Glomerular visceral epithelial cell (primary cell): ENCODE data around the gene TESMIN.
A peak's percentile ranks its signal among the peaks of the same experiment; 100 is the strongest.

Source experiments
- DNase-seq: peaks from one replicate; pipeline ENCODE4 v3.0.0-alpha.2; 2016; ENCODE audit errors: extremely low spot score

Gene TESMIN

DNA sequence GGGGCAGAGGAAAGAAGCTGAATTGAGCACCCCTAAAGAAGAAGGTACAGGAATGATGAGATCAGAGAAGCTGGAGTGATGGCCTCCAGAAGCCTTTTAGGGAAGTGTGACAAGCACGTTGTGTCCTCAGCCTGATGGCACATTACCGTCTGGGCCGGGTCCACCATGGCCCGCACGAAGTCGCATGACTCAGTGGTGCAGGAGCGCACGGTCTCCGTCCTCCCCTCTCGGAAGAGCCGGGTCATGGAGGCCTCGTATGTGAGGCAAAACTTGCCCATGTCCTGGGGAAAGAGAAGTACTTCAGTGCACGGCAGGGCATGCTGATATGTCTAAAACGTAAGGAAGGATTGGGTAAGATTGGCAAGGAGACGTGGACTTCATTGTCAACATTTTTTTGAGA is 11.2 kb upstream of the TESMIN start:
- no peak for DNase-seq

DNA sequence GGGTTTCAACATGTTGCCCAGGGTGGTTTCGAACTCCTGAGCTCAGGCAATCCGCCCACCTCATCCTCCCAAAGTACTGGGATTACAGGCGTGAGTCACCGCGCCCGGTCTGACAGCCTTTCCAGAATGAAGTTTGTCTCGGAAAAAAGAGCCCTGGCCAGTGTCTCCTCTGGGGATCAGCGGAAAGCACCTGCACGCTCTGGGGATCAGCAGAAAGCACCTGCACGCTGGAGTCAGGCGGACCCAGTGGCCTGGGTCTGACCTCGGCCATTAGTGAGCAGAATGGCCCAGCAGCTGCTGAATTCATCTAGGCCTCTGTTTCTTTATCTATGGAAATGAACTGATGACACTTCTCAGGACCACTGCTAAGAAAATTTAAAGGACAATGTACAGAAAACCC is 10.5 kb upstream of the TESMIN start:
- DNase-seq, result no peak

DNA sequence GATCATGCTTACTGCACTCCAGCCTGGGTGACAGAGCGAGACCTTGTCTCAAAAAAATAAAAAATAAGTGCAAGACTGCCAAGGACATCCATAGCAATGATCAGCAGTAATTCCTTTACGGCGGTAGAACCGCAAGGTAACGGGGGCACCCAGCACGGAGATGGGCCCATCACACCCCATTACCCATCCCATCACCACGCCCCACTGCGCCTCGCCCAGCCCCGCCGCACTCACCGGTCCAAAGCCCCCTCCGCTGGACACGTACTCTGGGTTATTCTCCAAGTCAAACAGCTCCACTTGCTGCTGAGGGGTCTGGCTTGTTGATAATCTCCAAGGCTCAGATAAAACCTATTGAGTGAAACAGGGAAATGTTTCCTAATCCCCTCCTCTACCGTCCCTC is 8.7 kb upstream of the TESMIN start:
- DNase-seq, result no peak

DNA sequence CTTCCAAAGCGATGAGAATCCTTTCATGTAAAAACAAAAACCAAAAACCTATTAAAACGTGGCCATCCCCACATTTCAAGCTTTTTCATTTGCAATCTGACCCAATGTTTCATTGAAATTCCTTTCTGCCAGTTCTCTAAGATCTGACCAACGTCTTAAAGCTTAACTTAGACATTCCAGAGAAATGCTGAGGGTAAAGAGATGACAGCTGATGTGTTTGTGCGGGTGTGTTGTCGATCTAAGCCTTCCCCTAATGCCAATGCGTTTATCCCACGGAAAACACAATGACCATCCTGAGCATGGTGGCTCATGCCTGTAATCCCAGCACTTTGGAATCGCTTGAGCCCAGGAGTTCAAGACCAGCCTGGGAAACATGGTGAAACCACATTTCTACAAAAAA is 6.4 kb upstream of the TESMIN start:
- no peak for DNase-seq

DNA sequence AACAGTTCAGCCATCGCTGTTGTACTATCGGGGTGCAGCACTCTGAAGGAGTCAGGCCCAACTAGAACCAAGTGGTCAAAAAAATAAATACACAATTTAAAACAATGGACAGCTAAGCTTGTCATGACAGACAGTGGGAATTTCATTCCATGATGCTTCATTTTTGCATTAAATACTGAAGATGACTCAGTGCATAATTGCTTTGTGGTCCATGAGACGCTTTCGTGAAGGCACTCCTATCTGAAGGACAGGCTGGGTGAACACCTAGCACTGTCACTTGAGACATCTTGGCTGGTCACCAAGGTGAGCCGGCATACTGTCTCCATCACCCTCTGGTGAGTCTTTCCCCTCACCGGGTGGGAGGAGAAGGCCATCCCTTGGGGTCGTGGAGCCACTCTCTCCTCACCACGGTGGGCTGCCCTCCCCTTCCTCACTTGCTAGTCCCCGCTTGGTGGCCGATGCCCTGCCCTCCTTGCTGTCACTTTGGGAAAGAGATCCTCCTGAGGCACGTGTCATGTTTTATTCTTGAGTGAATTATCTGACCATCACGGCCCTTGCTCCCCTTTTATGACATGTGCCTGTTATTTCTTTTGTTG is 4.9 kb upstream of the TESMIN start:
- peak; percentile 5 for DNase-seq

DNA sequence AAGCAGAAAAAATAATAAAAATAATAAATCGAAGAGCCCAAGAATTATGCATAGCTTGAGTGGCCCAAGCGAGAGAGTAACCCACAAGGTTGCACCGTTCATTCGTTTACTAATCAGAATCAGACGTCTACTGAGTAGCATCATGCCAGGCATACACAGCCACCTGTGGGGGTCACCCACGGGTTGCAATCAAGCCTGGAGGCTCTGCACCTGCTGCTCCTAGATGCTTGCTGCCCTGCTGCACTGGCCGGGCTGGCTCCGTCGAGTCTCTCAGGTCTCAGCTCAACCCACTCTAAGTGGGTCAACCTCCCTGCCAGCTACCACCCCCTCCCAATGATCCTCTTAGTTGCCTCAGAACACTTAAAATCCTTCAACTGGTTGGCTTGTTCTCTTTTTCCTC is 2.0 kb upstream of the TESMIN start:
- no peak for DNase-seq

DNA sequence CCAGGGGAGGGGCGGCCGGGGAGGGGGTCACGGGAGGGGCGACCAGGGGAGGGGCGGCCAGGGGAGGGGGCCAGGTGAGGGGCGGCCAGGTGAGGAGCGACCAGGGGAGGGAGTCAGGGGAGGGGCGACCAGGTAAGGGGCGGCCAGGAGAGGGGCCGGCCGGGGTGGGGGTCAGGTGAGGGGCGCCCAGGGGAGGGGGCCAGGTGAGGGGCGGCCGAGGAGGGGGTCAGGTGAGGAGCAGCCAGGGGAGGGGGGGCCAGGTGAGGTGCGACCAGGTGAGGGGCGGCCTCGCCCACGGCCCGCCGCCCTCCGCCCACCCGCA is 355 bp downstream of the TESMIN start:
- DNase-seq, result no peak

DNA sequence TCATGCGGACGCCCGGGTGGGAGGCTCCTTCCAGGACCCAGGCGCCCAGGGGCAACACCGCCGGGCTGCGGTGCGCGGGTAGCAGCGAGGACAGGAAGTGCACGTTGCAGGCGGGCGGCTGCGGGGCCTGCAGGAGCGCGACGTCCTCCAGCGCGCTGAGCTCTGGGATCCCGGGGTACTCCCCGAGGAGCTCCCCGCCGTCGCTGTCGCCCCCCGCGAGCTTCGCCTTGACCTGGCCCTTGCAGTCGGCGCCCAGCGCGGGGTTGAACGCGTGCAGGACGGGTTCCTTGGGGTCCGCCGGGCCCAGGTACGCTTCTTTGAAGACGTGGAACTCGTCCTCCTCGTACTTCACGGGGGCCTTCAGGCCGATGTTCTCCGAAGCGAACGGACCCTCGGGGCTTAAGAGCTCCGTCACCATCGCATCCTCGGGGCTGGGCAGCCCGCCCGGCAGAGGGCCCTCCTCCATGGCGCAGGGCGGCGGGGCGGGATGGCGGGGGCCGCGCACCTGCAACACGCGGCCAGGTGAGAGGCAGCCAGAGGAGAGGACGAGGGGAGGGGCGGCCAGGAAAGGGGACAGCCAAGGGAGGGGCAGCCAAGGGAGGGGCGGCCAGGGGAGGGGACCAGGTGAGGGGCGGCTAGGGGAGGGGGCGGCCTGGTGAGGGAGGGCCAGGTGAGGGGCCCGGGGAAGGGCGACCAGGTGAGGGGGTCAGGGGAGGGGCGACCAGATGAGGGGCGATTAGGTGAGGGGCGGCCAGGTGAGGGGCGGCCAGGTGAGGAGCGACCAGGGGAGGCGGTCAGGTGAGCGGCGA is 921 bp downstream of the TESMIN start:
- DNase-seq, result no peak

DNA sequence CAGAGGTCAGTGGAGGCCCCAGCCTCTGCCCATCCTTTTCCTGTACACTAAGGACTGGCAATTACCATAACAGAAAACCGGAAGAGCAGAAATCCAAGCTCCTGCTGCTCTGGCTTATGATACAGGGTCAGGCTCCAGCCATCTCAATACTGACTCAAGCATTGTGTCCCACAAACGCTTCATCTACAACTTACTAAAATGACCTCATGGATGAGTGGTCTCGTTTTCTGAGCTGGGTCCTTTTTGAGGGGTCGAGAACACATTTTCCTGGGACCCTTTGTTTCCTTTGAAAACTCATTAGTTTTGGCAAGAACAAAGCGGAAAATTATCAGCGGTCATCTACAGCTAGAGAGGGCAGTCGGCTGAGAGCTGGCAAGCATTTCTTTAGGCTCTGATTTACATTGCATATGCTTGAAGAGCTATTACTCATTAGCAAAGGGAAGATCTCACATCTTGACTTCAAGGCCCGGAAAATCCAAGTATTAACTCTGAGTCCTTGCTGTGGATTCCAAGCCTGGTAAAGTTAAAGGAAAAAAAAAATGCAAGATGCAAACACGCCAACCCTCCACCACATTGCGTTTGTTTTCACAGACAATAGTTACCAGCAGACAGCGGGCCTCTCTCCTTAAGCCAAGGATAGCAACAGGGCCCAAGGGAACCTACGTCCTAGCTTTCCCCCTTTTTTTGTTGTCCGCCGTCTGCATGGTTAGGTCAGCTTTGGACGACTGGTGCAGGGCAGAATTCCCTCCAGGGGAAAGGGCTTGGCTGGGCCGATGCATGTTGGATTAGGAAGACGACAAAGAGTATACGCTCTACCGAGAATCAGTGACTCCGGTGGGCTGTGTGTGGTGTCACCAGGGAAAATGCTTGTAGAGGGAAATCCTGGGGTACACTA is 1.8 kb downstream of the TESMIN start:
- no peak for DNase-seq

DNA sequence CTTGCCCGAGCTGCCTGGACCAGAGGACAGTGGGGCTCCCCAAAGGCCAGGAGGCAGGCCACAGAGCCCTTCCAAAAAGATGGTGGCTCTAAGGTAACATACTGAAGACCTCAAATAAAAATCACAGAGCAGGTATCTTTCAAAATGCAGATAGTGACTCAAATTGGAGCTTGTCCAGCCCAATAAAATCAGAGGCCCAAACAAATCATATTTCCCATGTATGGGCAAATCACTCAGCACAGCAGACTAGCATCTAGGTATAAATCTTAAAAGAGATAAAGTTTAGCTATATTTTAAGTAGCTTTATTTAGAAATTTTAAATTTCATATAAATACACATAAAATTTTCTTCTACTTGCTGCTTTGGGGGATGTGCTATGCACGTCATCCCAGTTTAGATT is 3.3 kb downstream of the TESMIN start:
- no peak for DNase-seq

DNA sequence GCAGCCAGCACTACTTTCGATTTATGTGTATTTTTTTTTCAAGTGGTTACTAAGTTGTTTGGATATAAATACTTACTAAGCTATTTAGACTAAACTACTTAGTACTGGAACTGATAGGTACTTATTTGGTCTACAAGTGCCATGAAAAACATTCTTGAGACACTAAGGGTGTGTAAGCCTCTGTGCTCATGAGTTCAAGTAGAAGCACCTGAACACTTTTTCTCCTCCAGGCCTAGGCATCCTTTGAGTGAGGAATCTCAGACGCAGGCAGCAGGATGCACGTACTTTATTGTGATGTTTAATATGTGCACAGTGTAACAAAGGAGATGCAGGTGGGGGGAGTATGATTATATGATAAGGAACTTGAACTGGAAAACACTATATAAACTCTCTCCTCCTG is 7.8 kb downstream of the TESMIN start:
- no peak for DNase-seq

DNA sequence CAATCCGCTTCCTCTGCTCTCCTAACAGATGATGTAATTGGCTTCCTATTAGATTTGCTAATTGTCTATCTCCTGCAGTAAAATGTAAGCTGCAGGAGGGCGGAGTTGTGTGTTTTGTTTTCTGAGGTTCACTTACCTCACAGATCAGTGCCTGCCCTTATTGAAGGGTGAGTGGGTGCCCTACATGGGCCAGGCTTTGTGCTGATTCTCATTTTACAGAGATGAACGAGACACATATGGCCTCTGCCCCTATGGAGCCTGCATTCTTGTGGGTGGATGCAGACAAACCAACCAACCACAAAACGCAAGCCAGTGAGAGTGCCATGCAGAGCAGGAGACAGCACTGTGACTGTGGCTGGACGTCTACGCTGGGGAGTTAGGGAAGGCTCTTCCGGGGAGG is 9.9 kb downstream of the TESMIN start:
- DNase-seq, result no peak

DNA sequence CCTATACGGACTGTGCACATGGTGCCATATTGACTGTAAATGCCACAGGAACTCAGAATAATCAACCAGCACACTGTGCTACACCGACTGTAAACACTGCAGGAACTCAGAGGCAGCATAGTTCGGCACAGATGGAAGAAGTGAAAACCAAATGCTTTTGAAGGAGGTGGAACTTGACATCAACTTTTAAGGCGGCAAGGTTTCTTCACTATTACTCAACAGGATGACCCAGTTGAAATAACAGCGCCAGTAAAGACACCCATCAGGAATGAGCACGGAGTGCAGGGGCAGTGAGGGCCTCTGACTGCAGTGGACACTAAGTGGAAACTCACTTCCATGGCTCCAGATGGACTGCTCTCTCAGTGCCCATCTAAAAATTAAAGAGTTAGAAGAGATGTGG is 15.7 kb downstream of the TESMIN start:
- no peak for DNase-seq

DNA sequence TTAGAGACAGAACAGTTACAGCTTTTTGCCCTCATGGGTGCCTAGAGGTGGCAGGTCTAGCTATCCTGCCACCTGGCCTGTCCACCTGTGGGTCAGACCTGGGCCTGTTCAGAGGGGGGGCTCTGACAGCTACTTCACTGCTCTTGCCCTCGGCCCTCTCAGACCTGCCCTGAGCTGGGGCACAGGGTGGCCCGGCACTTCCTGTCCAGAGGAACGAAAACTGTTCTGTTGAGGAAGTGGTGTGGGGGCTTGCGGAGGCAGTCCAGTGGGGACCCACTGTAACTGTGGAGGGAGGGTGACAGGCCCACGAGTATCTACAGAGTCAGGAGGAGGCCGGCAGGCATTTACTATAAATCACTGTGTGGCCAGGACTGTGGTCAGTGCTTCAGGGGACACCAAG is 16.2 kb downstream of the TESMIN start:
- DNase-seq, result no peak

DNA sequence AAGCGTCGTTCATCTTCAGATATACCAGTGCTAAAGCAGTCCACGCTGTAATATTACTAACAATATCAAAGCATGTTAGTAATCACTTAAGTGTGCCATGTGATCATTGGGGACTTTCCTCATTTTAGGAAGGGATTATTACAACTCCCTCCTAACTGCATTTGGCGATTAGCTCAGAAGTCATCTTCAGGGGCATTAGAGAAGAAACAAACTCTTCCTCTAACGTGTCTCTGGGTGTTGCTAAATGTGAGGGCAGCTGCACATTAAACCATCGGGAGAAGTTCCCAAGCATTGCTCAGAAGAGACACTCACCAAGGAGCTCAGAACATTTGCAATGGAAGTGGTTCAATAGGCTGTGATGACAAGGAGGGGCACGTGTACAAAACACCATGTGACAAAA is 17.2 kb downstream of the TESMIN start:
- DNase-seq, result no peak

DNA sequence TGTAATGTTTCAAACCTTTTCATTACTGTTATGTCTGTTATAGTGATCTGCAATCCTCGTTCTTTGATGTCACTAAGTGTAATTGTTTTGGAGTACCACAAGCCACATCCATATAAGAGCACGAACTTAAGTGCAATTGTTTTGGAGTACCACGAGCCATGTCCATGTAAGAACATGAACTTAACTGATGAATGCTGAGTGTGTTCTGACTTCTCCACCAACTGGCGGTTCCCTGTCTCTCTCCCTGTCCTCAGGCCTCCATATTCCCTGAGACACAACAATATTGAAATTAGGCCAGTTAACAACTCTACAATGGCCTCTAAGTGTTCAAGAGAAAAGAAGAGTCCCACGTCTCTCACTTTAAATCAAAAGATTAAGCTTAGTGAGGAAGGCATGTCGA is 23.5 kb downstream of the TESMIN start:
- no peak for DNase-seq

DNA sequence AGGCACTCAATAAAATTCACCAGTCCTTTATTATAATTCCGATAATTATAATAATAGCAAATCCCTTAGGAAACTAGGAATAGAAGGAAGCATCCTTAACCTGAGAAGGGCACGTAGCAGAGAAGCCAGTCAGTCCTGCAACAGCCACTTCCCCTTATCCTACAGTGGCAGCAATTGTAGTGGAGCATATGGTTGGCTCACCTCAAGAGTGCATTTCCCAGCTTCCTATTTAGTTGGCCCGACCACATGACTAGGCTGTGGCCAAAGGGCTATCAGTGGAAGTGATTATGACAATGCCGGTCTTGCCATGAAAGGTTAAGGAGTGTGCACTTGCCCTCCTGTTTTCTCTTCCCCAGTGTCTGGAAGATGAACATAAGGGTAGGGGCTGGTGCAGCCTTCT is 27.0 kb downstream of the TESMIN start:
- DNase-seq, result no peak

DNA sequence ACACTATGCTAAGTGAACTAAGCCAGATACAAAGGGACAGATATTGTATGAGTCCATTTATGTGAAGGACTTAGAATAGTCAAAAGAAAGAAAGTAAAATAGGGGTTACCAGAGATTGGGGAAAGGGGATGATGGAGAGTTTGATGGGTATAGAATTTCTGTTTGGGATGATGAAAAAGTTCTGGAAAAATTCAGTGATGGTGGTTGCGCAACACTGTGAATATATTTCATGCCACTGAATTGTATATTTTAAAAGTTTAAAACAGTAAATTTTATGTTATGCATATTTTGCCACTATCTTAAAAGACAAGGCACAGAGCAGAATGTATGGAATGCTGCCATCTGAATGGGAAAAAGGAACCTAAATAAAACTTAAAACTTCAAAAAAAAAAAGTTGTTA is 29.2 kb downstream of the TESMIN start:
- no peak for DNase-seq

DNA sequence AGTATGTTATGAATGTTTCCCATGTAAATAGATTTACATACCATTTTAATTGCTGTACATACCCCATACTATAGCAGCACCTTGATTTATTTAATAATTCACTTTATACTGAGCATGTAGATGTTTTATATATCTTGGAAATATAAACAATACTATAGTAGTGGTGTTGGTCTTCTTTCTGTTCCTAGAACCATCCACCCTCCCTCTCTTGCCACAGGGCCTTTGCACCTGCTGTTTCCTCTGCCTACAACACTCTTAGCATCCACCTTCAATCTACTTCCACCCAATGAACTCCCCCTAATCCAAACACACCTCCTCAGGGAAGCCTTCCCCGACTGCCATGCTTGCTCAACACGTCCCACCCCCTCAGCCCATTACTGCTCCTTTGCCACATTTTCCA is 30.2 kb downstream of the TESMIN start:
- no peak for DNase-seq

DNA sequence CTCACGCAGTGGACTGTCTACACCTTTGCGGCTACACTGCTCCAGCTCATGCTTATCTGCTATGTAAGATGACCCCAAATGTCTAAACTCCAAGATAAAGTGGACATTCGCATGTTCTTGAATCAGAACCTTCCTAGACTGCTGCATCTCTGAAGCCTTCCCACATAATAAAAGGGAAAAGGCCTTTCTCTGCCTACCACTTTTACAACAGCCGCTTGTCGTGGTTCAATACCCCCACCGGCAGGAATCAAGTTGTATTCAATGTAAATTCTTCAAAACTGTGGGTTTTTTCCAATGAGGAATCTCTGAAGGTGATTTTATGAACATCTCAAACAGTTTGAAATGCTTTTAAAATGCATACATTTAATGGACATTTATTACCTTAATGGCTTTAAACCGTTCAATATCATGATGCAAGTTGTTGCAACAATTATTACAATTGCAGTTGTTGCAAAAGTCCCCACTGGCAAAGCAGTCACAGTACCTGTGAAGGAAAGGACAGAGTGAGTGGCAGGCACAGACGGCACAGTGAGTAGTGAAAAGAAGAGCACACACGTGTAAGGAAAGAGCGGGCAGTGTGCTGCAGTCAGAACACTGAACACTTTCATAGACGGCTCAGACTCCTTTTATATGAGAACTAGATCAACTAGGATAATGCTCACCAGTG is 35.7 kb downstream of the TESMIN start:
- DNase-seq, result no peak

DNA sequence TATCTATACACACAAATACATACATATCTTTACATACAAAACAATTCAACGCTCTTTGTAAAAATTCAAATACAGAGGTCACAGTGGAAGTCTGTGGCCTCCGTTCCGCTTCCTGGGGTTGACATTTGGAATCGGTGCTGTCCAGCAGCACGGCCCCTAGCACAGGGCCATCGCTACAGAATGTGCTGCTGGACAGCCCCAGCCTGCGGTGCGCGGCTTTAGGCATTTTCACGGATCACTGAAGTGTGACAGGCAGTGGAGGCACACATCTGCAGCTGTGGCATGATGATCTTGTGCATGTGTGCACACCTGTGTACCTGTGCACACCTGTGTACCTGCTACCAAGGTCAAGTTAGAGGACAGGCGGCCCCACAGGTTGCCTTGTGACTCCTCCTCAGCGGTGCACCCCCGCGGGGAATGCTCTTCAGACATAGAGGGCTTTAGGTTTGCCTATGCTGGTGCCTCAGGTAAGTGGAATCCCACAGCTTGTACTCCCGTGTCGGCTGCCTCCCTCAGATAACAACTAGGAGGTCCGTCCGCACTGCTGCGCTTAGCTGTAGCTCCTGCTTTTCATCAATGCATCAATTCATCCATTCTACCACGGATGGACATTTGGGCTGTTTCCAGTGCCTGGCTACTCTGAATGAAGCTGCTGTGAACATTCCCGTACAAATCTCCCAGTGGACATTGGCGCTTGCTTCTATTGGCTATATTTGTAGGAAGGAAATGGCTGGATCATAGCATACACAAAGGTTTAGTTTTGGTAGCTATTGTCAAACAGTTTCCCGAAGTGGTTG is 37.1 kb downstream of the TESMIN start:
- no peak for DNase-seq

DNA sequence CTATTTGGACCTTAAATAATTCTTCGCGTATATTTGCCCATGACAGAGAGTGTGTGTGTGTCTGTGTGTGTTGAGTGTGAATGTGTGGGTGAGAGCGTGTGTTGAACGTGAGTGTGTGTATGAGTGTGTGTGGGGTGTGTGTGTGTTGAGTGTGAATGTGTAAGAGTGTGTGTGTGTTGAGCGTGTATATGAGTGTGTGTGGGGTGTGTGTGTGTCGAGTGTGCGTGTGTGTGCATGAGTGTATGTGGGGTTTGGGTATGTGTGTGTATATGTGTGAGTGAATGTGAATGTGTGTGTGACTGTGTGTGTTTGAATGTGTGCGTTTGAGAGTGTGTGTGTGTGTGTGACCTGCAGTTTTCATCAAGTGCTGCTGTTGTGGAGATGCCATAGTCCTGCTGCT is 40.2 kb downstream of the TESMIN start:
- no peak for DNase-seq
